K562 (cell line): ENCODE results near the gene SLC12A4. TPM values are rescaled to one million over a fixed set of nuclear protein-coding genes. Genes with fewer than 3 reads are reported as not detected.

ENCODE experiments used
- PHTF2 ChIP-seq: fragments of 250-450 bp; sonication (Bioruptor Pico); IDR thresholded peaks from 2 replicates; pipeline ENCODE4 v1.5.0; 2021; ENCODE audit warnings: mild to moderate bottlenecking
- PKNOX1 ChIP-seq: fragments of 450-650 bp; IDR thresholded peaks from 2 replicates; pipeline ENCODE4 v1.6.1; 2016
- RBM15 ChIP-seq: fragments of 200-400 bp; formaldehyde crosslinking; IDR thresholded peaks from 2 replicates; pipeline ENCODE4 v1.6.1; 2018; ENCODE audit warnings: mild to moderate bottlenecking, low read length, moderate library complexity; ENCODE audit not compliant: insufficient read depth
- SIN3A ChIP-seq, 2 experiments: fragments of 150-350 bp in 1 of 2; IDR thresholded peaks; 2 replicates each; pipeline ENCODE4 v1.6.1; 2011 to 2016; ENCODE audit warnings: borderline replicate concordance in 2 of 2, low read depth in 2 of 2, low read length in 2 of 2, mild to moderate bottlenecking in 2 of 2, moderate library complexity in 2 of 2; ENCODE audit not compliant: control insufficient read depth in 1 of 2
- ZNF263 ChIP-seq: sonication (generic); formaldehyde crosslinking; IDR thresholded peaks from 2 replicates; pipeline ENCODE4 v1.8.0; 2022; ENCODE audit warnings: mild to moderate bottlenecking, missing genetic modification reagents, borderline replicate concordance
- ZNF79 ChIP-seq: fragments of 250-450 bp; sonication (Bioruptor Pico); IDR thresholded peaks from 2 replicates; pipeline ENCODE4 v1.4.0; 2020; ENCODE audit warnings: low read depth, mild to moderate bottlenecking, moderate library complexity
- polyA plus RNA-seq, 8 experiments: library from polyadenylated mRNA; depleted of rRNA in 4 of 8; stranded (reverse) in 5 of 8; unstranded in 3 of 8; fragments of >200 nt; fragmentation: Nextera tagmentation in 2 of 8; fragmentation: Illumina TruSeq in 1 of 8; extraction: Ambion mirVana in 2 of 8; extraction: Trizol in 1 of 8; gene quantifications; 2 replicates each; pipeline versions ENCODE4 v1.2.1 to v1.2.3, GENCODE V29; 2011 to 2014; ENCODE audit warnings: inconsistent platforms in 1 of 8, missing spikeins in 1 of 8
- total RNA-seq, 7 experiments: library from RNA; depleted of rRNA in 6 of 7; stranded (reverse); fragments of >200 nt in 6 of 7; fragmentation: Illumina TruSeq in 2 of 7; extraction: Trizol in 2 of 7; gene quantifications; 2 replicates each; pipeline versions ENCODE4 v1.2.1 to v1.2.3, GENCODE V29; 2011 to 2021; ENCODE audit warnings: low replicate concordance in 1 of 7
- TF ChIP-seq, protein P1 (sequence below): fragments of 450-650 bp; IDR thresholded peaks from 2 replicates; pipeline ENCODE4 v1.6.1; 2018; ENCODE audit not compliant: partially characterized antibody
- TF ChIP-seq, protein P2 (sequence below), 2 experiments: fragments of 450-650 bp in 1 of 2; sonication (generic) in 1 of 2; formaldehyde crosslinking in 1 of 2; IDR thresholded peaks in 1 of 2; conservative IDR thresholded peaks in 1 of 2; 2 replicates each; pipeline versions ENCODE4 v1.6.1 to v1.8.1; 2016 to 2023; ENCODE audit warnings: mild to moderate bottlenecking in 2 of 2, moderate library complexity in 2 of 2, inconsistent platforms in 1 of 2, missing genetic modification reagents in 1 of 2
- TF ChIP-seq, protein P3 (sequence below): fragments of 250-450 bp; sonication (Bioruptor Pico); IDR thresholded peaks from 2 replicates; pipeline ENCODE4 v1.8.0; 2022; ENCODE audit warnings: inconsistent platforms, mild to moderate bottlenecking, moderate library complexity, borderline replicate concordance

The SLC12A4 gene
- total and polyA plus RNA-seq, 9 of the 15 experiments (the other 6 are each of a cell fraction or from before 2014, with no cell fraction given) = 0.75 to 43.5 (median 15.0) TPM

DNA sequence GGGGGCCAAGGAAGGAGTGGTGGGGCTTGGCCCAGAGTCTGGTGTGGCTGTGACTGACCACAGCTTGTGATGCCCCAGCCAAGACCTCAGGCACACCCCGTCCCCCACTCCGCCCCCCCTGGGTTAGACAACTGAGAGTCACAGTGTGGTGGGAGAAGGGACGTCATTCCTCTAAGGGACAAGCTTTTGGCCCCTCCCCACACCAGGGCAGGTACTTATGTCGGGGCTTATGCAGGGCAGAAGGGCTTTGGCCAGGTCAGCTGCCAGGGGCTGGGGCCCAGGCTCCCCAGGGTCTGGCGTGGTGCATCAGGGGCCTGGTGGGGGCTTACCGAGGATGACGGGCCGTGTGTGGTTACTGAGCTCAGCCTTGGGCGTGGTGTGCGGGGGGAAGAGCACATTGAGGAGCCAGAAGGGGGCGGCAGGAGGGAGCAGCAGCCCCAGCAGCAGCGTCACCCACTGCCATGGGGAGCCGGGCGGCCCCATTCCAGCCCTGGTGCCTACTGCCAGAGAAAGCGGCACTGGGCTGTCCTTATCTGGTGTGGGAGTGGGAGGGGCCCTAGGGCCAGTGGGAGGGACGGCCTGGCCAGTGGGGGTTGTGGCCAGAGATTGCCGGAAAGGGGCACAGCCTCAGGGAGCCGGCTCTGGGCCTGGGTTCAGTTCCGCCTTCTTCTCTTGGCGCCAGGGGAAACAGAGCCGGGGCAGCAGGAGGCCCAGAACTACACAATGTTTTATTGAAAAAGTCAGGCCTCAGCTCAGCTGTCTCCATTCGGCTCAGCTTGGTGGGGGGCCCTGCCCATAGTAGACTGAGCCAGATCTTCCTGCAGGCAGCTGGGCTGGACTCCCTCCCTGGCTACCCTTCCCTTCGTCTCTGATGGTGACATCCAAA, 24.6 kb downstream of the SLC12A4 start, which contains the start of gene LCAT (continued):
- TF ChIP-seq, protein P1, sequence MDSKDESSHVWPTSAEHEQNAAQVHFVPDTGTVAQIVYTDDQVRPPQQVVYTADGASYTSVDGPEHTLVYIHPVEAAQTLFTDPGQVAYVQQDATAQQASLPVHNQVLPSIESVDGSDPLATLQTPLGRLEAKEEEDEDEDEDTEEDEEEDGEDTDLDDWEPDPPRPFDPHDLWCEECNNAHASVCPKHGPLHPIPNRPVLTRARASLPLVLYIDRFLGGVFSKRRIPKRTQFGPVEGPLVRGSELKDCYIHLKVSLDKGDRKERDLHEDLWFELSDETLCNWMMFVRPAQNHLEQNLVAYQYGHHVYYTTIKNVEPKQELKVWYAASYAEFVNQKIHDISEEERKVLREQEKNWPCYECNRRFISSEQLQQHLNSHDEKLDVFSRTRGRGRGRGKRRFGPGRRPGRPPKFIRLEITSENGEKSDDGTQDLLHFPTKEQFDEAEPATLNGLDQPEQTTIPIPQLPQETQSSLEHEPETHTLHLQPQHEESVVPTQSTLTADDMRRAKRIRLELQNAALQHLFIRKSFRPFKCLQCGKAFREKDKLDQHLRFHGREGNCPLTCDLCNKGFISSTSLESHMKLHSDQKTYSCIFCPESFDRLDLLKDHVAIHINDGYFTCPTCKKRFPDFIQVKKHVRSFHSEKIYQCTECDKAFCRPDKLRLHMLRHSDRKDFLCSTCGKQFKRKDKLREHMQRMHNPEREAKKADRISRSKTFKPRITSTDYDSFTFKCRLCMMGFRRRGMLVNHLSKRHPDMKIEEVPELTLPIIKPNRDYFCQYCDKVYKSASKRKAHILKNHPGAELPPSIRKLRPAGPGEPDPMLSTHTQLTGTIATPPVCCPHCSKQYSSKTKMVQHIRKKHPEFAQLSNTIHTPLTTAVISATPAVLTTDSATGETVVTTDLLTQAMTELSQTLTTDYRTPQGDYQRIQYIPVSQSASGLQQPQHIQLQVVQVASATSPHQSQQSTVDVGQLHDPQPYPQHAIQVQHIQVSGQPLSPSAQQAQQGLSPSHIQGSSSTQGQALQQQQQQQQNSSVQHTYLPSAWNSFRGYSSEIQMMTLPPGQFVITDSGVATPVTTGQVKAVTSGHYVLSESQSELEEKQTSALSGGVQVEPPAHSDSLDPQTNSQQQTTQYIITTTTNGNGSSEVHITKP = no peak
- no peak for TF ChIP-seq PHTF2
- no peak for TF ChIP-seq ZNF263
- TF ChIP-seq, protein P2, sequence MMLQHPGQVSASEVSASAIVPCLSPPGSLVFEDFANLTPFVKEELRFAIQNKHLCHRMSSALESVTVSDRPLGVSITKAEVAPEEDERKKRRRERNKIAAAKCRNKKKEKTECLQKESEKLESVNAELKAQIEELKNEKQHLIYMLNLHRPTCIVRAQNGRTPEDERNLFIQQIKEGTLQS (IDR thresholded peaks at IDR 0.05) = no peak
- TF ChIP-seq, protein P2 (CRISPR knock-in tag; conservative IDR thresholded peaks at IDR 0.05) = no peak
- TF ChIP-seq RBM15 = no peak
- TF ChIP-seq SIN3A (IDR thresholded peaks at IDR 0.05; ENCODE audit: borderline replicate concordance in 2 of 2, control insufficient read depth in 1 of 2, low read depth in 2 of 2, low read length in 2 of 2) = no peak
- TF ChIP-seq PKNOX1 = no peak
- no peak for TF ChIP-seq ZNF79 (CRISPR knock-in tag)
- TF ChIP-seq, protein P3, sequence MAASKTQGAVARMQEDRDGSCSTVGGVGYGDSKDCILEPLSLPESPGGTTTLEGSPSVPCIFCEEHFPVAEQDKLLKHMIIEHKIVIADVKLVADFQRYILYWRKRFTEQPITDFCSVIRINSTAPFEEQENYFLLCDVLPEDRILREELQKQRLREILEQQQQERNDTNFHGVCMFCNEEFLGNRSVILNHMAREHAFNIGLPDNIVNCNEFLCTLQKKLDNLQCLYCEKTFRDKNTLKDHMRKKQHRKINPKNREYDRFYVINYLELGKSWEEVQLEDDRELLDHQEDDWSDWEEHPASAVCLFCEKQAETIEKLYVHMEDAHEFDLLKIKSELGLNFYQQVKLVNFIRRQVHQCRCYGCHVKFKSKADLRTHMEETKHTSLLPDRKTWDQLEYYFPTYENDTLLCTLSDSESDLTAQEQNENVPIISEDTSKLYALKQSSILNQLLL (CRISPR knock-in tag) = no peak
